RKO (cell line): ENCODE results near the gene FBXL17.
"Not testable (repeated sequence)": the region's sequence is repeated elsewhere in the genome, so short reads cannot be mapped to it uniquely, and the experiment has no call there.

Source experiments
- DNase-seq: peaks from one replicate; pipeline ENCODE4 v3.0.0-alpha.2; 2016; ENCODE audit warnings: low spot score

Gene FBXL17

DNA sequence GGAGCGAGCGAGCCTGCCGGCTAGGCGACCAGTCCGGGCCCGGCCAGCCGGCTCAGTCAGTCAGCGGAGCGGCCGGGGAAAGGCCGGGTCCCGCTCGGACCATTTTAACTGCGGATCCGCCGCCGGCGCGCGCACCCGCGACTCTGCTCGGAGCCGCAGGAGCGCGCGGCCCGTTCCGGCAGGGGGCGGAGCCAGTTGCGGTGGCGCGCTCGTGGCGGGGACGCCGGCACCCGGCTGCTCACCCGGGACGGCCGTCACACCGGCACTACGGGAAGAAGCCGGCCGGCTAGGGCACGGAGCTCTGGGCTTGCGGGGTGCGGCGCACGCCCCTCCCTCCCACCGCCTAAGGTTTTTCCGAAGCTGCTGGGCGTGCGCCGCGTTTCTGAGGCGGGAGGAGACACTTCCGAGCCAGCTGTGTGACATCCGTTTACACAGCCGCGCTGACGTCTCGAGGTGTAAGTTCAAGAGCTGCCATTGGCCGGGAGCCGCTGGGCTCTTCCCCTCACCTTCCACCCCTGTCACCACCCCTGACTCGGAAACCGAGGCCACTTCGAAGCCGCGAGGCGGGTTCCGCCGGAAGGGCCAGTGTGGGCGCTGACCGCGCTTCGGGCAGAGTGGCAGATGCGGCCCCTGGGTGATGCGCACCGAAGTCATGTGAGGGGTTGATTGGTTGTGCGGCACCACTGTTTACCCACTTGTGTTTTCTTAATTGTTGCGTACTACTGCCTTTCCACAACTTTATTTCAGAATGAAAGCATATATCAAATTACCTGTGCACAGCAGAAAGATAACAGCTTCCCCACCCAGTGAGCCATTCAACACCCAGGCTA lies at the start of gene FBXL17:
Gene FBXL17 (minus strand): TSS at position 145 of the 830 bp plus-strand sequence.
- peak; percentile 97 for DNase-seq

DNA sequence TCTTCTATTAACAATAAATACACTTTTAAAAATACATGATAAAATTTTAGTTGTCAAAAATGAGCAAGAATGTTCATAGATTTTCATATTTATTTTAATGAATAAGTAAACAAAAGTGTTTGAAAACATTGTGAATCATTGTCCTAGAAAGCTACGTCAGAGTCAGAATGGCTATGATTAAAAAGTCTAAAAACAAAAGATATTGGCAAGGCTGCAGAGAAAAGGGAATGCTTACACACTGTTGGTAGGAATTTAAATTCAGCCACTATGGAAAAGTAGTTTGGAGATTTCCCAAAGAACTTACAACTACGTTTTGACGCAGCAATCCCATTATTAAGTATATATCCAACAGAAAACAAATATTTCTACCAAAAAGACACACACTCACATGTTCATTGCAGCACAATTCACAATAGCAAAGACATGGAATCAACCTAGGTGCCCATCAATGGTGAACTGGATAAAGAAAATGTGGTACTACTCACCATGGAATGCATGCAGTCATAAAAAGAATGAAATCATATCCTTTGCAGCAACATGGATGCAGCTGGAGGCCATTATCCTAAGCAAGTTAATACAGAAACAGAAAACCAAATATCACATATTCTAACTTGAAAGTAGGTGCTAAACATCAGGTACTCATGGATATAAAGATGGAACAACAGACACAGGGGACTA lies 49.2 kb upstream of the FBXL17 start:
- DNase-seq: peak; percentile 4

DNA sequence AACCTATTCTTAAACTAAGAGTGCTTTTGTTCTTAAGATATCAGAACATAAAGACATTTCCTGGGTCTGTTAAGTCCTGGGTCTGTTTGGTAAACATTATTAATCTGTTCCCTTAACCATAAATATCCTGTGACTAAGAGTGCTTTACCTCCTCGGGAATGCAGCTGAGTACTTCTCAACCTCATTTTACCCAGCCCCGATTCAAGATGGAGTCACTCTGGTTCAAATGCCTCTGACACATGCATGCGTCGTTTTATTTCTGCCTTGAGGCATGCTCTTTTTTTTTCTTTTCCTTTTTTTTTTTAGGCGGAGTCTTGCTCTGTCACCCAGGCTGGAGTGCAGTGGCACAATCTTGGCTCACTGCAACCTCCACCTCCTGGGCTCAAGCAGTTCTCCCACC lies 39.8 kb upstream of the FBXL17 start:
- peak; percentile 24 for DNase-seq

- no peak for DNase-seq
Measured at GRCh38 chr5:108420755-108421154, 38.9 kb upstream of the FBXL17 start.

DNA sequence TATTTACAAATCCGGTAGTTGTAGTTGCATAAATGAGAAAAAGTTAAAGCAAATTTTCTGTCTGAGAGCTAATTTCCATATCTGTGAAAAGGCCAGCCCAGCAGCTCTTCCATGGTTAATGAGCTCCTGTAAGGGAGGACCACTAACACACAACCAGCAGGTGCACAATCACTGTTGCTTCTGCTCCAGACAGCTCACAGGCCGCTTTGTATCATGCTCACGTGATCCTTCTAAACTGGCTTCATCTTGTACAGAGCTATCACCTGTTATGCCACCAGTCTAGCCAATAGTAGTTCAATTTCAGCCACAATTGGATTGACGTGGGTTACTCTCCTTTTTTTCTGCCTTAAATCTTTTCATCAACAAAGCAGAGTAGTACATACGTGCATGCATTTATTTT lies 38.3 kb upstream of the FBXL17 start:
- no peak for DNase-seq

- no peak for DNase-seq
Measured at GRCh38 chr5:108418197-108418596, 36.3 kb upstream of the FBXL17 start.

GRCh38 chr5:108417166-108417670 lies 35.3 kb upstream of the FBXL17 start:
- no peak for DNase-seq

DNA sequence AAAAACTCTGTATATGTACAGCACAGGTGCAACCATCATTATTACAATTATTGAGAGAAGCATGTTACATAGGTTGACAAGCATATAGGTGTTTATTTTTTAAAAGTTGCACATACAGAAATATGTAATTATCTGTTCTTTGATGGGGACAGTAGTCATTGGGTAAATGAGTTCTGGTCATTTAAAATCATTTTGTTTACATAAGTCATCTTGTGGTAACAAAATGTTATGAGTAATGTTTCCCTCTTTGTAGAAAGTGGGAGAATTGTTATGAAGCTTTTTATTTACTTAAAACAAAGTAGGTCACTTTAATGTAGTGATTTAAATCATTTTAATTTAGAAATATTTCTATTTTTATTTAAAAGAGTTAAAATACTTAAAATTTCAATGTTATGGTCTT lies 33.8 kb upstream of the FBXL17 start:
- no peak for DNase-seq

GRCh38 chr5:108409786-108410185 lies 27.9 kb upstream of the FBXL17 start:
- DNase-seq: no peak

DNA sequence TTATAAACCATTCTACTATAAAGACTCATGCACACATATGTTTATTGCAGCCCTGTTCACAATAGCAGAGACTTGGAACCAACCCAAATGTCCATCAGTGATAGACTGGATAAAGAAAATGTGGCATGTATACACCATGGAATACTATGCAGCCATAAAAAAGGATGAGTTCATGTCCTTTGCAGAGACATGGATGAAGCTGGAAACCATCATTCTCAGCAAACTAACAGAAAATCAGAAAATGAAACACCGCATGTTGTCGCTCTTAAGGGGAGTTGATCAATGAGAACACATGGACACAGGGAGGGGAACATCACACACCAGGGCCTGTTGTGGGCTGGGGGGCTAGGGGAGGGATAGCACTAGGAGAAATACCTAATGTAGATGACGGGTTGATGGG lies 23.3 kb upstream of the FBXL17 start:
- not testable (repeated sequence) for DNase-seq

- no peak for DNase-seq
Measured at GRCh38 chr5:108398964-108399363, 17.1 kb upstream of the FBXL17 start.

GRCh38 chr5:108396837-108397236 lies 14.9 kb upstream of the FBXL17 start:
- DNase-seq: not testable (repeated sequence)

GRCh38 chr5:108387758-108388157 lies 5.9 kb upstream of the FBXL17 start:
- no peak for DNase-seq

GRCh38 chr5:108386345-108387061 lies 4.6 kb upstream of the FBXL17 start:
- DNase-seq: no peak

GRCh38 chr5:108384741-108385140 lies 2.8 kb upstream of the FBXL17 start:
- no peak for DNase-seq

DNA sequence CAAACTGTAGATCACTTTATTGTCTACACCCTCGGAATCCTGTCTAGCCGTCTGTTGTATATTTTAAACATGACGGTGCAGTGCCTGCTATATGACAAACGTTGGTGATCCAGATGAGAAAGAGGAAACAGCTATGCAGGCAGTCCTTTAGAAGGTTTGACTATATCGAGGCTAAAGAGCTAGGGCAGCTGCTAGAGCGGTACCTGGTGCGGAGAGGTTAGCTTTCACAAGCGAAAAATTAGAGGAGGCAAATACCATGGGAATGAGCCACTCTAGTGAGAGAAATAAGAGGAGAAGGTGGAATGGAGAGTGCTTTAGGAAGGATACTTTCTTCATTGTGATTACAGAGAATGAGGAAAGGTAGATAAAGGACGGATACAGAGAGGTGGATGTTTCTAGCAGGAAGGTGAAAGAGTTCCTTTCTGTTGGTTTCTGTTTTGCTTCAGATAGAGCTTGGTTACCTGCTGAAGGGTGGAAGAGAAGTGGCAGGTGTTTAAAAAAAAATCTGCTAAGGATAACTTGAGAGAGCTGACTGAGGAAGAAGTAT lies 959 bp upstream of the FBXL17 start:
- peak; percentile 51 for DNase-seq

DNA sequence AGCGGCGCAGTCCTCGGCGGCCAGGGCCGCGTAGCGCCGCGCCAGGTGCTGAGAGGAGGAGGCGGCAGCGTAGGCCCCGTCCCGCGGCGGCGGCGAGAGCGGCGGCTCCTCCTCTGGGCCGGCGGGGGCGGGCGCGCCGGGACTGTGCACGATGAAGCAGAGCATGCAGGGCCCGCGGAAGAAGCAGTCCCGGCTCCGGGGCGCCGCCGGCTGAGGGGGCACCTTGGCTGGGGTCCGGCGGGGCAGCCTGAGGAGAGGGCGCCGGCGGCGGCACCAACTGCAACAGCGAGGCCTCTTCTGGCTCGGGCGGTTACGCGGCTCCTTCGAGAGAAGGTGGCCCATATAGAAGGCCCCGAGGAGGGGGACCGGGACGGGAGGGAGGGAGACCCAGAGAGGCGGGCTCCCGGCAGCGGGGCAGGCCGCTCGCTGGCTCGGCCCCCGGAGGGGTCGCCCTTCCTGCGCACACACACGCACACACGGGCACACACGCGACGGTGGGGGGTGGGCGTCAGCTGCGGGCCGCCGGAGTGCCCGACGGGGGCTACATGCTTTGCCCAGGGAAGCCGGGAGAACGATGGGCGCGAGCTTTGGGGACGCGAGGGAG lies 446 bp downstream of the FBXL17 start:
- peak; percentile 69 for DNase-seq

- DNase-seq: peak; percentile 65
Measured at GRCh38 chr5:108380531-108381349, 1.2 kb downstream of the FBXL17 start.

DNA sequence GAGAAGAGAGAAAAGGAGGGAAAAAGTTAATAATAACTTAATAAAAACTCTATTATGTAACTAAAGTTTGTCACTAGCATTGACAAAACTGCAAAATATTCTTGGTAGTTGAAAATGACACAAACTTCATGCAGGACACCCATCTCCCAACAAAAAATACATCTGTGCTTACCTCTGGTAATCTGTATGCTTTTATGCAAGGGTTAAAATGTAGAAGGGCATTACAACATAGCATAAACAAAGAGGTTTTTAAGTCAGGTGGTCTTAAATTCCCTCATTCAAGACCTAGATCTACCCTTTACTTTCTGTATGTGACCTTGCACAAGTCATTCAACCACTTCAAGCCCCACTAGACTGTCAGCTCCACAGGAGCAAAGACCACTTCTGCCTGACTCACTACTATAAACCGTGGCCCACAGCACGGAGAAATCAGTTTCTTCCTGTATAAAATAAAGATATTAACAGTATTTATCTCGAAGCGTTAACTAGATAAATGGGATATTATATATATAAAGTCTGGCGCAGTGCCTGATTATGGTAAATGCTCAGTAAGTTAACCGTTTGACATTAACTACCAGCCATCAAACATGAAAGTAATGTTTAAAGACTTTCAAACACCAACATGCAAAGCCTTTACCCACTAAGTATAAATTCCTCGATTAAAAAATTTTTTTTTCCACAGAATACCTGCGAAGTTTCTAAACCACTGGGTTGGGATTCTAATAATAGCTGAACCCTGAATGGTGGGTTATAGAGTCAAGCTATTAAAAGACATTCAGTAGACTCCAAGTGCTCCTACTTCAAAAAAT lies 2.0 kb downstream of the FBXL17 start:
- peak; percentile 69 for DNase-seq

- no peak for DNase-seq
Measured at GRCh38 chr5:108375768-108376167, 6.1 kb downstream of the FBXL17 start.
